HCT116 (cell line): ENCODE data around the gene ANGPTL3. TPM values are rescaled to one million over a fixed set of nuclear protein-coding genes. Genes with fewer than 3 reads are reported as not detected.

Experiments
- ATAC-seq: fragments of 200-7000 bp; cut with Tn5 transposase; 2 replicates; pipeline ENCODE4 v1.9.1; 2020; ENCODE audit warnings: mild to moderate bottlenecking, moderate library complexity
- BruUV-seq: library from RNA; stranded (reverse); fragments of 400-500 nt; replicated peaks from 2 replicates; lab custom pipeline; 2021; lab: Mats Ljungman, UMichigan
- CTCF ChIA-PET: fragments of 300-600 bp; sonication (Branson Sonifier 250); formaldehyde crosslinking; loops from one replicate; lab custom pipeline; 2021; ENCODE audit warnings: antibody characterized with exemption; lab: Charles Lee
- POLR2A ChIA-PET: fragments of 300-600, 350-600 bp; sonication (Branson Sonifier 250); formaldehyde crosslinking; loops from one replicate; lab custom pipeline; 2021; ENCODE audit warnings: antibody characterized with exemption; lab: Charles Lee
- RAD21 ChIA-PET, 2 experiments: fragments of 300-600 bp; sonication (Branson Sonifier 250); formaldehyde crosslinking; loops; one replicate each; lab custom pipeline; 2023; ENCODE audit warnings: low total read pairs in 2 of 2; ENCODE audit not compliant: uncharacterized antibody in 2 of 2, unreplicated experiment in 2 of 2, low non-redundant PET in 1 of 2; lab: Charles Lee
- DNase-seq: peaks from one replicate; pipeline ENCODE4 v3.0.0-alpha.2; 2010; ENCODE audit warnings: low read depth, low spot score
- H2AFZ ChIP-seq: fragments of 200-600 bp; shearing (Covaris generic), sonication (generic); 2 replicates; pipeline ENCODE4 v1.6.1; 2017; ENCODE audit warnings: low read depth, mixed run types, mixed read lengths, antibody characterized with exemption, low read length; ENCODE audit not compliant: poor library complexity, severe bottlenecking
- H3K27ac ChIP-seq: 2 replicates; pipeline ENCODE4 v1.5.1; 2012; ENCODE audit warnings: low read depth, low read length
- H3K27me3 ChIP-seq: fragments of 200-600 bp; sonication (generic); 2 replicates; pipeline ENCODE4 v1.6.1; 2016; ENCODE audit warnings: mixed run types, low read length, mixed read lengths; ENCODE audit not compliant: insufficient read depth
- H3K36me3 ChIP-seq, 2 experiments: fragments of 200-500 bp in 1 of 2; fragments of 200-600 bp in 1 of 2; sonication (Bioruptor generic) in 1 of 2; sonication (generic) in 1 of 2; 2 replicates each; pipeline versions ENCODE4 v1.5.1 to v1.6.1; 2014 to 2016; ENCODE audit warnings: low read length in 2 of 2, inconsistent platforms in 1 of 2, mixed read lengths in 1 of 2, mixed run types in 1 of 2; ENCODE audit not compliant: insufficient read depth in 2 of 2, control insufficient read depth in 1 of 2
- H3K4me1 ChIP-seq, 2 experiments: fragments of 200-600 bp in 1 of 2; sonication (generic) in 1 of 2; 2 replicates each; pipeline versions ENCODE4 v1.5.1 to v1.6.1; 2012 to 2017; ENCODE audit warnings: low read length in 2 of 2, inconsistent platforms in 1 of 2, mild to moderate bottlenecking in 1 of 2, mixed read lengths in 1 of 2, mixed run types in 1 of 2, moderate library complexity in 1 of 2; ENCODE audit not compliant: insufficient read depth in 2 of 2, control insufficient read depth in 1 of 2
- H3K4me2 ChIP-seq: fragments of 200-600 bp; sonication (generic); 2 replicates; pipeline ENCODE4 v1.6.1; 2017; ENCODE audit warnings: mixed run types, low read length, mixed read lengths
- H3K4me3 ChIP-seq, 2 experiments: fragments of 200-600 bp in 1 of 2; sonication (generic) in 1 of 2; replicated peaks in 1 of 2; 2 replicates each; pipeline ENCODE4 v1.5.1; 2011 to 2016; ENCODE audit warnings: low read length in 2 of 2, control low read depth in 1 of 2, low read depth in 1 of 2, mild to moderate bottlenecking in 1 of 2, mixed read lengths in 1 of 2, mixed run types in 1 of 2
- H3K79me2 ChIP-seq: fragments of 200-600 bp; sonication (generic); 2 replicates; pipeline ENCODE4 v1.6.1; 2017; ENCODE audit warnings: mild to moderate bottlenecking, mixed run types, low read length, moderate library complexity, mixed read lengths; ENCODE audit not compliant: insufficient read depth
- H3K9ac ChIP-seq: fragments of 200-600 bp; sonication (generic); 2 replicates; pipeline ENCODE4 v1.6.1; 2016; ENCODE audit warnings: low read length, mixed read lengths
- H3K9me2 ChIP-seq: fragments of 200-600 bp; sonication (generic), shearing (Covaris generic); 2 replicates; pipeline ENCODE4 v1.6.1; 2017; ENCODE audit warnings: mixed run types, mild to moderate bottlenecking, moderate library complexity; ENCODE audit not compliant: insufficient read depth
- H3K9me3 ChIP-seq, 2 experiments: fragments of 200-500 bp in 1 of 2; fragments of 200-600 bp in 1 of 2; sonication (Bioruptor generic) in 1 of 2; sonication (generic) in 1 of 2; 2 replicates each; pipeline ENCODE4 v1.6.1; 2014 to 2017; ENCODE audit warnings: low read length in 2 of 2, mixed read lengths in 2 of 2, inconsistent platforms in 1 of 2, low read depth in 1 of 2, mild to moderate bottlenecking in 1 of 2, mixed run types in 1 of 2, moderate library complexity in 1 of 2; ENCODE audit not compliant: control insufficient read depth in 1 of 2, insufficient read depth in 1 of 2
- H4K20me1 ChIP-seq: fragments of 200-600 bp; sonication (generic), shearing (Covaris generic); 2 replicates; pipeline ENCODE4 v1.6.1; 2017; ENCODE audit warnings: mixed run types, mild to moderate bottlenecking, moderate library complexity; ENCODE audit not compliant: insufficient read depth
- CBX3 ChIP-seq: IDR thresholded peaks from 2 replicates; pipeline ENCODE4 v1.6.1; 2012; ENCODE audit warnings: low read depth
- EGR1 ChIP-seq: IDR thresholded peaks from 2 replicates; pipeline ENCODE4 v1.6.1; 2012; ENCODE audit warnings: low read depth
- FOSL1 ChIP-seq: IDR thresholded peaks from 2 replicates; pipeline ENCODE4 v1.6.1; 2012; ENCODE audit warnings: low read depth
- REST ChIP-seq: IDR thresholded peaks from 2 replicates; pipeline ENCODE4 v1.6.1; 2012; ENCODE audit warnings: low read depth
- SP1 ChIP-seq: IDR thresholded peaks from 2 replicates; pipeline ENCODE4 v1.6.1; 2012; ENCODE audit warnings: low read depth
- TCF7L2 ChIP-seq: IDR thresholded peaks from 2 replicates; pipeline ENCODE4 v1.7.0; 2011; ENCODE audit warnings: borderline replicate concordance, inconsistent platforms; ENCODE audit not compliant: insufficient read depth, insufficient read length; ENCODE audit errors: extremely low read depth
- YY1 ChIP-seq: IDR thresholded peaks from 2 replicates; pipeline ENCODE4 v1.6.1; 2011; ENCODE audit warnings: low read length, low read depth, moderate library complexity, mild to moderate bottlenecking; ENCODE audit not compliant: insufficient replicate concordance; ENCODE audit errors: extremely low read depth
- ZBTB33 ChIP-seq: IDR thresholded peaks from 2 replicates; pipeline ENCODE4 v1.6.1; 2011; ENCODE audit warnings: mild to moderate bottlenecking, low read length, moderate library complexity; ENCODE audit not compliant: insufficient replicate concordance; ENCODE audit errors: extremely low read depth
- ZFX ChIP-seq: fragments of 450-650 bp; IDR thresholded peaks from 2 replicates; pipeline ENCODE4 v1.6.1; 2017
- ZNF274 ChIP-seq: fragments of 200-500 bp; sonication (Bioruptor generic); IDR thresholded peaks from 2 replicates; pipeline ENCODE4 v1.6.1; 2014; ENCODE audit warnings: mild to moderate bottlenecking, low read depth, low read length, inconsistent platforms
- intact Hi-C: fragments of 100-400 bp; cut with micrococcal nuclease; formaldehyde crosslinking; loops from 2 replicates; pipeline ENCODE4 v1.10.0; 2022
- total RNA-seq: library from RNA; stranded (reverse); gene quantifications from one replicate; pipeline ENCODE4 v1.2.1, GENCODE V29; 2021; ENCODE audit not compliant: unreplicated experiment

Gene ANGPTL3
- total RNA-seq, 1 experiment from 2014 or later, result 0.07 TPM

- Histone ChIP-seq H3K9me3 (no peaks in the 10 kb centered on the region), H3K36me3 (no peaks in the 10 kb centered on the region), H3K4me3 (no peak overlapping the region), H3K4me1 (no peaks in the 10 kb centered on the region), H4K20me1 (no peaks in the 10 kb centered on the region), H3K9me2 (no peaks in the 10 kb centered on the region), H2AFZ (no peak overlapping the region), H3K27ac (no peak overlapping the region), H3K9ac (no peak overlapping the region), H3K4me2 (no peak overlapping the region), H3K79me2 (no peaks in the 10 kb centered on the region), H3K27me3 (no peaks in the 10 kb centered on the region)
- no peak for TF ChIP-seq SP1
- no peak for TF ChIP-seq EGR1
- no peak for TF ChIP-seq YY1
- TF ChIP-seq CBX3, result no peak
- no peak for TF ChIP-seq ZBTB33
- no peak for TF ChIP-seq TCF7L2
- no peak for TF ChIP-seq REST
- no peak for TF ChIP-seq ZFX
- no peak for TF ChIP-seq ZNF274
- TF ChIP-seq FOSL1, result no peak
- no TSS peak for BruUV-seq
- ATAC-seq (no peak), DNase-seq (no peak)
- CTCF ChIA-PET, result no interaction called here
- POLR2A ChIA-PET, result no interaction called here
- RAD21 ChIA-PET, result no interaction called here
- intact Hi-C loops, result no loop called here
These were observed 6.9 kb upstream of the ANGPTL3 start for GRCh38 chr1:62590255-62590969.
